Transverse colon (tissue), 3 donors: ENCODE measurements around the gene APOBR.

ENCODE experiments used
- CTCF ChIP-seq, 5 experiments: fragments of 200-600 bp in 3 of 5; fragments of 450-650 bp in 2 of 5; sonication (generic) in 3 of 5; IDR thresholded peaks; 1 replicate in 2 of 5; 2 replicates in 3 of 5; pipeline ENCODE4 v1.5.1; 2016 to 2017; ENCODE audit warnings: antibody characterized with exemption in 5 of 5, inconsistent platforms in 3 of 5, mild to moderate bottlenecking in 2 of 5, moderate library complexity in 1 of 5
- POLR2A ChIP-seq: fragments of 450-650 bp; IDR thresholded peaks from one replicate; pipeline ENCODE4 v1.6.1; 2016; ENCODE audit warnings: antibody characterized with exemption, mild to moderate bottlenecking, moderate library complexity

- TF ChIP-seq CTCF (IDR thresholded peaks at IDR 0.05) (no peak), POLR2A (no peak)
These were observed 45.9 kb downstream of the APOBR start for GRCh38 chr16:28540346-28540745.
